Heart right ventricle (tissue), 16 donors: Measurements from ENCODE around the gene MYO5B. TPM values are rescaled to one million over a fixed set of nuclear protein-coding genes. Genes with fewer than 3 reads are reported as not detected.

ENCODE experiments used
- ATAC-seq, 8 donors: fragments of 200-7000 bp; cut with Tn5 transposase; one replicate each; pipeline ENCODE4 v1.9.1; 2020; ENCODE audit warnings: mild to moderate bottlenecking in 8 of 8, moderate library complexity in 8 of 8, moderate number of reproducible peaks in 1 of 8
- DNase-seq, 2 donors: peaks; one replicate each; pipeline ENCODE4 v3.0.0-alpha.2; 2020
- H3K27ac ChIP-seq, 10 donors: fragments of 200-600 bp; sonication (generic) in 2 of 10; one replicate each; pipeline versions ENCODE4 v1.5.0 to v1.8.0; 2020 to 2022; ENCODE audit warnings: mild to moderate bottlenecking in 3 of 10
- H3K27me3 ChIP-seq, 7 donors: fragments of 200-600 bp; one replicate each; pipeline ENCODE4 v1.8.0; 2021 to 2022; ENCODE audit warnings: mild to moderate bottlenecking in 2 of 7
- H3K36me3 ChIP-seq, 9 donors: fragments of 200-600 bp; sonication (generic) in 1 of 9; one replicate each; pipeline versions ENCODE4 v1.5.0 to v1.8.0; 2020 to 2022; ENCODE audit warnings: mild to moderate bottlenecking in 2 of 9
- H3K4me1 ChIP-seq, 9 donors: fragments of 200-600 bp; sonication (generic) in 1 of 9; one replicate each; pipeline versions ENCODE4 v1.5.0 to v1.8.0; 2020 to 2022; ENCODE audit warnings: mild to moderate bottlenecking in 4 of 9
- H3K4me3 ChIP-seq, 10 donors: fragments of 200-600 bp; sonication (generic) in 2 of 10; one replicate each; pipeline versions ENCODE4 v1.5.0 to v1.8.0; 2020 to 2022; ENCODE audit warnings: mild to moderate bottlenecking in 7 of 10, moderate library complexity in 2 of 10
- H3K9me3 ChIP-seq, 11 donors: fragments of 200-600 bp in 10 of 11; sonication (generic) in 2 of 11; one replicate each; pipeline versions ENCODE4 v1.5.0 to v1.8.0; 2013 to 2022; ENCODE audit warnings: mild to moderate bottlenecking in 2 of 11, control low read depth in 1 of 11, moderate library complexity in 1 of 11
- CTCF ChIP-seq, 9 donors: fragments of 200-600 bp; sonication (generic) in 2 of 9; IDR thresholded peaks; one replicate each; pipeline versions ENCODE4 v1.5.0 to v1.8.0; 2021 to 2022; ENCODE audit warnings: antibody characterized with exemption in 9 of 9, mild to moderate bottlenecking in 5 of 9, moderate library complexity in 1 of 9
- WGBS, 2 donors: extraction: QIAGEN DNeasy Blood & Tissue Kit; methylation state at CpG; one replicate each; pipeline ENCODE4 v1.1.7; 2013; ENCODE audit warnings: inconsistent platforms in 1 of 2; 5-methylcytosine and 5-hydroxymethylcytosine counted together
- intact Hi-C, 10 donors: fragments of 100-400 bp; cut with DNase I; formaldehyde crosslinking; loops; one replicate each; pipeline versions ENCODE4 v1.11.1 to v1.14.2; 2022
- polyA plus RNA-seq, 2 donors: library from polyadenylated mRNA; stranded (reverse); fragments of 200-250 nt; gene quantifications; one replicate each; pipeline ENCODE4 v1.2.3, GENCODE V29; 2013
- total RNA-seq, 10 donors: library from RNA; stranded (reverse); fragmentation: NEBNext Ultra II Directional in 3 of 10; extraction: Animal tissue kit (Norgen Biotek cat#: 25700) in 3 of 10; gene quantifications; one replicate each; pipeline versions ENCODE4 v1.2.1 to v1.2.4, GENCODE V29; 2021 to 2023
- donor health status: Arrhythmogenic right ventricular cardiomyopathy.
- donor health status: ischemic (EF 13 %, LVEDD 7.1; RV severe dilation, severe dysfunction).
- donor health status: healthy with polysubstance abuse.
- donor health status: DM: no; HTN: yes; CAD: no.
- donor health status: DM: no; HTN: no; CAD: no.
- donor health status: ischemic (EF 25% LVEDD 6.9; RV normal size, moderate dysfunction).
- donor health status: ischemic (EF 25% LVEDD 5.7; RV mildly dilated, moderate dysfunction).
- donor health status: healthy.
- donor health status: DM: yes; HTN: yes; CAD: no.
- donor health status: Ischemic cardiomyopathy.
- donor health status: ischemic (EF 35%, LVEDD 5.7; RV mildly dilated, moderate dysfunction).
- donor health status: nonischemic (EF 11% LVEDD 7.7; RV severe dilation, severe dysfunction).
- donor health status: DM: yes; HTN: yes; CAD: no.
- donor health status: PGD.
- donor health status: ischemic (EF 29% LVEDD 5.4; RV normal size, mild dysfunction).
- donor health status: nonischemic (EF 23%, LVEDD 6.1; RV moderate dilation, normal function).

Gene MYO5B
- total and polyA plus RNA-seq, 12 donors = 0.20 to 3.7 (median 0.93) TPM

DNA sequence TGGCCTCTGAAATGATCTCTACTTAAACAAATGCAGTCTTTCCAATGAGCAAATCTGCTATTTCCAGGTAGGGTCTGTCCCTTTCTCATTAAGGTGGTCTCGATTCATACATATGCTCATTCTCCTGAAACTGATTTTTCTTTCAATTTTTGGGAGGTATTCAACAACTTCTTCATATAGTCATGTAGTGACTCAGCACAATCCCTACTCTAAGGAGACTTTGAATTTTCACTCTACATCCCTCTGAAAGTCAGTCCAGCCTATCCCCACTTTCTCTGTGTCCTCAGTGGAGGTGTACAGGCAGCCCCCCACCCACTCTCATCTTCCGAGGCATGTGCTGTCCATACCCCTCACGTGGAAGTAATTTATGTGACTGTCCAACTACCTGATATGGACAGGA lies 281.7 kb downstream of the MYO5B start:
- Histone ChIP-seq H3K4me3 (no peak overlapping the region), H3K9me3 (no peaks in the 10 kb centered on the region), H3K4me1 (no peaks in the 10 kb centered on the region), H3K27ac (no peak overlapping the region), H3K36me3 (no peaks in the 10 kb centered on the region), H3K27me3 (peaks cover 0 to 23% (median 9%) of the 10 kb centered on the region in 7 donors)
- intact Hi-C loops = loop anchor here in 1 of 10 donors (10.0 kb wide), 1 partner anchor 62 kb away; no protein-coding TSS in a partner anchor
- 69 to 85% methylated on average over 3 of the region's 3 CpGs for WGBS, 2 donors
- no peak for TF ChIP-seq CTCF (IDR thresholded peaks at IDR 0.05)
- no peak for DNase-seq
- no peak for ATAC-seq

- ATAC-seq = no peak
- H3K9me3 ChIP-seq = no peaks in the 10 kb centered on the region
- WGBS, 2 donors = 42 to 48% methylated on average over 4 of the region's 4 CpGs
- H3K4me1 ChIP-seq = no peaks in the 10 kb centered on the region
- H3K27me3 ChIP-seq = peaks cover 0 to 13% (median 0%) of the 10 kb centered on the region in 7 donors
- no peak for DNase-seq
- no peaks in the 10 kb centered on the region for H3K36me3 ChIP-seq
- H3K27ac ChIP-seq = no peak overlapping the region
- H3K4me3 ChIP-seq = no peak overlapping the region
- no peak for TF ChIP-seq CTCF (IDR thresholded peaks at IDR 0.05)
- intact Hi-C loops = loop anchor here in 1 of 10 donors (10.0 kb wide), 1 partner anchor 63 kb away; no protein-coding TSS in a partner anchor
These were observed 283.5 kb downstream of the MYO5B start for GRCh38 chr18:49911427-49911826.

DNA sequence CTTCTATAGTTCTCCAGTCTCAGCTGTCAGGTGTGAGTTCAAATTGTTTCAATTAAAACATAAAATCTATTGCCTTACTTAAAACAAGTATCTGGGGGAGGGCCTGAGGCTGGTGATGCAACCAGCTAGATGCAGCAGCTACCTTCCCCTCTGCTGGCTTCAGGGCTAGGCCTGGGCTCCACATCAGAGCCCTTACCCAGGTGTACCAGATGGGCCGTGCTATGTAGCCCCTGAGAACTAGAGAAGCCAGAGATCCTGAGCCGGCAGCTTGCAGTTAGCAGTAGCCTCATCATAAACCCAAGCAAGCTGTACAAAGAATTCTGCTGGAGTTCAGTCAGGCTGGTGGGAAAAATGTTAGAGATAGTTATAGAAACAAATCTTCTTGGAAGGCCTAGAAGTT lies 284.0 kb downstream of the MYO5B start:
- 79% methylated on average over 2 of the region's 2 CpGs for WGBS, 2 donors
- intact Hi-C loops = loop anchor here in 1 of 10 donors (10.0 kb wide), 1 partner anchor 64 kb away; no protein-coding TSS in a partner anchor
- no peak for ATAC-seq

GRCh38 chr18:49910019-49910418 lies 284.9 kb downstream of the MYO5B start:
- intact Hi-C loops = loop anchor here in 1 of 10 donors (10.0 kb wide), 1 partner anchor 65 kb away; no protein-coding TSS in a partner anchor
- Histone ChIP-seq H3K9me3 (no peaks in the 10 kb centered on the region), H3K27me3 (peaks cover 0 to 13% (median 0%) of the 10 kb centered on the region in 7 donors), H3K4me3 (no peak overlapping the region), H3K27ac (no peak overlapping the region), H3K4me1 (no peaks in the 10 kb centered on the region), H3K36me3 (no peaks in the 10 kb centered on the region)
- no peak for TF ChIP-seq CTCF (IDR thresholded peaks at IDR 0.05)
- ATAC-seq (no peak), DNase-seq (no peak)
- WGBS, 2 donors = 67 to 73% methylated on average over 5 of the region's 5 CpGs

More for the DNA sequence above, 284.0 kb downstream of the MYO5B start:
- no peak for TF ChIP-seq CTCF (IDR thresholded peaks at IDR 0.05)
- peaks cover 0 to 13% (median 0%) of the 10 kb centered on the region in 7 donors for H3K27me3 ChIP-seq
- H3K4me1 ChIP-seq = no peaks in the 10 kb centered on the region
- no peak overlapping the region for H3K27ac ChIP-seq
- no peak overlapping the region for H3K4me3 ChIP-seq
- H3K36me3 ChIP-seq = no peaks in the 10 kb centered on the region
- no peak for DNase-seq
- no peaks in the 10 kb centered on the region for H3K9me3 ChIP-seq
